Astrocyte of the cerebellum (primary cell): ENCODE data around the gene TEC.

Experiments
- DNase-seq: peaks from one replicate; pipeline ENCODE4 v3.0.0-alpha.2; 2011; ENCODE audit warnings: low read depth
- H3K4me3 ChIP-seq: 2 replicates; pipeline ENCODE4 v1.5.1; 2011; ENCODE audit warnings: mild to moderate bottlenecking, low read depth, low read length, moderate library complexity
- CTCF ChIP-seq: IDR thresholded peaks from 2 replicates; pipeline ENCODE4 v1.5.1; 2012; ENCODE audit warnings: low read length, low read depth, moderate library complexity, mild to moderate bottlenecking; ENCODE audit errors: missing control alignments
- in situ Hi-C: cut with HindIII; loops from 2 replicates; pipeline ENCODE4 v1.10.0; 2017; ENCODE audit warnings: low sequenced_read_pairs

TEC gene

GRCh38 chr4:48235050-48235449 lies 34.6 kb downstream of the TEC start:
- in situ Hi-C loops: no loop called here
- no peak overlapping the region for H3K4me3 ChIP-seq
- no peak for DNase-seq
- TF ChIP-seq CTCF: no peak

GRCh38 chr4:48234575-48234974 lies 35.1 kb downstream of the TEC start:
- in situ Hi-C loops: no loop called here
- TF ChIP-seq CTCF: no peak
- no peak for DNase-seq
- H3K4me3 ChIP-seq: no peak overlapping the region

- no peak overlapping the region for H3K4me3 ChIP-seq
- in situ Hi-C loops: no loop called here
- DNase-seq: no peak
- no peak for TF ChIP-seq CTCF
These were observed 40.7 kb downstream of the TEC start for GRCh38 chr4:48228949-48229348.

- no peak overlapping the region for H3K4me3 ChIP-seq
- in situ Hi-C loops: no loop called here
- no peak for TF ChIP-seq CTCF
- no peak for DNase-seq
These were observed 42.0 kb downstream of the TEC start for GRCh38 chr4:48227662-48228061.

GRCh38 chr4:48226199-48226598 lies 43.4 kb downstream of the TEC start:
- no peak for DNase-seq
- H3K4me3 ChIP-seq: no peak overlapping the region
- in situ Hi-C loops: no loop called here
- TF ChIP-seq CTCF: no peak

- in situ Hi-C loops: no loop called here
- no peak for DNase-seq
- no peak for TF ChIP-seq CTCF
- no peak overlapping the region for H3K4me3 ChIP-seq
These were observed 44.1 kb downstream of the TEC start for GRCh38 chr4:48225368-48226141.
